ENCODE measurements around the gene FAM227B. TPM values are rescaled to one million over a fixed set of nuclear protein-coding genes. Genes with fewer than 3 reads are reported as not detected.

FAM227B gene
- total RNA-seq, 1 experiment from 2014 or later: 3.3 TPM

GRCh38 chr15:49589030-49589429 is 31.6 kb downstream of the FAM227B start:
- CTCF ChIA-PET: no interaction called here
- no peaks in the 10 kb centered on the region for H3K27me3 ChIP-seq (ENCODE audit: insufficient read depth, low read depth)

GRCh38 chr15:49573421-49573820 is 47.2 kb downstream of the FAM227B start:
- H3F3A ChIP-seq (ENCODE audit: insufficient read depth, low read depth): no peaks in the 10 kb centered on the region
- no peaks in the 10 kb centered on the region for H3K9me3 ChIP-seq (ENCODE audit: insufficient read depth, low read depth)
- BruUV-seq (replicated peaks): no TSS peak
- H3K4me1 ChIP-seq (replicated peaks; ENCODE audit: insufficient read depth): no peaks in the 10 kb centered on the region
- no peaks in the 10 kb centered on the region for H3K36me3 ChIP-seq (ENCODE audit: low read depth)
- no peak overlapping the region for H3K27ac ChIP-seq
- H3K27me3 ChIP-seq (ENCODE audit: insufficient read depth, low read depth): no peaks in the 10 kb centered on the region
- no peaks in the 10 kb centered on the region for H3K9me2 ChIP-seq (ENCODE audit: insufficient read depth)
- no peaks in the 10 kb centered on the region for H3K79me2 ChIP-seq (ENCODE audit: low read depth)
- H3K4me3 ChIP-seq: no peak overlapping the region
- ChIA-PET POLR2A (ENCODE audit: unreplicated experiment) (no interaction called here), CTCF (no interaction called here)
- TF ChIP-seq CTCF (conservative IDR thresholded peaks at IDR 0.05) (no peak), EZH2 (IDR thresholded peaks at IDR 0.05; ENCODE audit: low read depth) (no peak)
- intact Hi-C loops (cut with micrococcal nuclease; ENCODE audit: unreplicated experiment): no loop called here
- H2AFZ ChIP-seq: no peak overlapping the region
- no peak overlapping the region for H3K4me2 ChIP-seq
- no peaks in the 10 kb centered on the region for H4K20me1 ChIP-seq (ENCODE audit: insufficient read depth)
- DNase-seq: no peak

More at GRCh38 chr15:49589030-49589429, 31.6 kb downstream of the FAM227B start:
- Histone ChIP-seq H4K20me1 (ENCODE audit: insufficient read depth) (no peaks in the 10 kb centered on the region), H3K36me3 (ENCODE audit: low read depth) (no peaks in the 10 kb centered on the region), H3K9me3 (ENCODE audit: insufficient read depth, low read depth) (no peaks in the 10 kb centered on the region), H3K4me1 (replicated peaks; ENCODE audit: insufficient read depth) (no peaks in the 10 kb centered on the region), H3K4me3 (no peak overlapping the region), H3F3A (ENCODE audit: insufficient read depth, low read depth) (no peaks in the 10 kb centered on the region), H3K79me2 (ENCODE audit: low read depth) (no peaks in the 10 kb centered on the region), H3K4me2 (no peak overlapping the region), H3K27ac (no peak overlapping the region), H3K9me2 (ENCODE audit: insufficient read depth) (no peaks in the 10 kb centered on the region), H2AFZ (no peak overlapping the region)
- intact Hi-C loops (cut with micrococcal nuclease; ENCODE audit: unreplicated experiment): no loop called here
- POLR2A ChIA-PET (ENCODE audit: unreplicated experiment): no interaction called here
- no TSS peak for BruUV-seq (replicated peaks)
- no peak for TF ChIP-seq CTCF (conservative IDR thresholded peaks at IDR 0.05)
- TF ChIP-seq EZH2 (IDR thresholded peaks at IDR 0.05; ENCODE audit: low read depth): no peak
- no peak for DNase-seq

- Histone ChIP-seq H3K4me3 (no peak overlapping the region), H3K27ac (no peak overlapping the region), H3K4me2 (no peak overlapping the region), H4K20me1 (ENCODE audit: insufficient read depth) (no peaks in the 10 kb centered on the region), H3K4me1 (replicated peaks; ENCODE audit: insufficient read depth) (no peaks in the 10 kb centered on the region), H3K9me3 (ENCODE audit: insufficient read depth, low read depth) (no peaks in the 10 kb centered on the region), H3F3A (ENCODE audit: insufficient read depth, low read depth) (no peaks in the 10 kb centered on the region), H3K36me3 (ENCODE audit: low read depth) (no peaks in the 10 kb centered on the region), H2AFZ (no peak overlapping the region), H3K27me3 (ENCODE audit: insufficient read depth, low read depth) (no peaks in the 10 kb centered on the region), H3K9me2 (ENCODE audit: insufficient read depth) (no peaks in the 10 kb centered on the region), H3K79me2 (ENCODE audit: low read depth) (no peaks in the 10 kb centered on the region)
- BruUV-seq (replicated peaks): no TSS peak
- no peak for DNase-seq
- intact Hi-C loops (cut with micrococcal nuclease; ENCODE audit: unreplicated experiment): no loop called here
- POLR2A ChIA-PET (ENCODE audit: unreplicated experiment): no interaction called here
- TF ChIP-seq CTCF (conservative IDR thresholded peaks at IDR 0.05) (no peak), EZH2 (IDR thresholded peaks at IDR 0.05; ENCODE audit: low read depth) (no peak)
- CTCF ChIA-PET: no interaction called here
These were observed 49.9 kb downstream of the FAM227B start for GRCh38 chr15:49570672-49571071.

Data from PC-9 (cell line).